GM23248 (cell line): ENCODE results near the gene ABCA3.

Experiments used
- EZH2 ChIP-seq: fragments of 200-600 bp; sonication (generic); IDR thresholded peaks from 2 replicates; pipeline ENCODE4 v1.6.1; 2018; ENCODE audit warnings: antibody characterized with exemption, mild to moderate bottlenecking; ENCODE audit not compliant: insufficient read depth, poor library complexity, severe bottlenecking
- EZH2phosphoT487 ChIP-seq: fragments of 200-600 bp; sonication (generic); IDR thresholded peaks from 2 replicates; pipeline ENCODE4 v1.6.1; 2018; ENCODE audit warnings: antibody characterized with exemption, moderate library complexity, mild to moderate bottlenecking, low read depth; ENCODE audit not compliant: insufficient read depth

DNA sequence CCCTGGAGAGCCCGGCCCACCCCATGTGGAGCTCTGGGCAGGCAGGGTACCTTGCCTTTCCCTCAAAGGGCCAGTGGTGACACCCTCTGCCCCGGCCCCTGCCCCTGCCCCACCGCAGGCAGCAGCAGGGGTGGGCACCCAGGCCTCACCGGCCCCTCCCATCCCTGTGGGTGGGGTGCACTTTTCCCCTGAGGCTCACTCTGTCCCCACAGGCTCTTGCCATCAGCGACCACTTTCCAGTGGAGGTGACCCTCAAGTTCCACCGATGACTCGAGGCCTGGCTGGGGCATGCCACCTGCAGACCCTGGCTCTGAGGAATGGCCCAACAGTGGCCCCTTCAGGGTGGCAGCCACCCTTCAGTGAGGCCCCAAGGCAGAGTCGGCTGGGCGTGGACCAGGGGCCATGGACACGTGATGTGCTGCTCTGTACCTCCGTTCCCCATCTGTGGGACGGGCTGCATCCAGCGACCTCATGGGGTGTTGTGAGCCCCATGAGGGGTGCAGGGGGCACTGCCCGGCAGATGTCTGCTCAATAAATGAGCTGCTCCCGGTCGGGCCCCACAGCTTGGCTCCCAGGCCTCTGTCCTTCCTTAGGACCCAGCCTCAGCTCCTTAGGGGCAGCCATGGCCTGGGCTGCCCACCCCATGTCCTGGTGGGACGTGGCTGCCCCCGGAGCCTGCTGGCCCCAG is 102.2 kb downstream of the ABCA3 start:
- TF ChIP-seq EZH2 (no peak), EZH2phosphoT487 (no peak)
